ENCODE results near the gene SUGP2.

Gene SUGP2

DNA sequence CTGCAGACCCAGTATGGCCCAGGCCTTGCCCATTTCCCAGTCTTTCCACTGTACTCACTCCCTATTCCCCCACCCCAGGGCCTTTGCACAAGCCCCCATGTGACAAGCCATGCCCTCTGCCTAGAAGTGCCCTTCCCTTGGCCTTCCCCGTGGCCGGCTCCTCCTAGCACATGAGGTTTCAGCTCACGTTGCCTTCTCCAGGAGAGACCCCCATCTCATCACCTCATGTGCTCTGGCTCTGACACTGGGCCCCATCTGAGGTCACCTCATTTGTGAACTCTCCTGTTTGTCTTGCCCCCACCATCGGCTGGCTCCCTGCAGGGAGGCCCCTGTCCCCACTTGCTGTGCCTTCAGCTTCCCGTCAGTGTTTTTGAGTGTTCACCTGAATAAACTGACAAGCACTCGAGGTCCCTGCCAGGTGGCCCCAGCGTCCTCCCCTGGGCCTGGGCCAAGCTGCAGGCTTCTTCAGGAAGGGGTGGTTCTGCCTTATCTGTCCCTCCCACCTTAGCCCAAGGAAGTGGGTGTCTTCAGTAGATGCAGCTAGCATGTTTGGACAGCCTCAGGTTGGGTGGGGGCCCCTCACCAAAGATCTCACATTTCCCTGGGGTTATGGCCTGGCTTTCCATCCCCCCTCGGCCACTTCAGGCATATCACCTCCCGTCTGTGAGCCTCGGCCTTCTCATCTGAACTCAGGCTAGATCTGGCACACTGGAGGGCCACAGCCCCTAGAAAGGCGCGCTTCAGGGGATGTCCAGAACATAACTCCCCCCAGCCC lies 26.7 kb upstream of the SUGP2 start:
- no peak for DNase-seq (ENCODE audit: low read depth)
- TF ChIP-seq, protein P1, sequence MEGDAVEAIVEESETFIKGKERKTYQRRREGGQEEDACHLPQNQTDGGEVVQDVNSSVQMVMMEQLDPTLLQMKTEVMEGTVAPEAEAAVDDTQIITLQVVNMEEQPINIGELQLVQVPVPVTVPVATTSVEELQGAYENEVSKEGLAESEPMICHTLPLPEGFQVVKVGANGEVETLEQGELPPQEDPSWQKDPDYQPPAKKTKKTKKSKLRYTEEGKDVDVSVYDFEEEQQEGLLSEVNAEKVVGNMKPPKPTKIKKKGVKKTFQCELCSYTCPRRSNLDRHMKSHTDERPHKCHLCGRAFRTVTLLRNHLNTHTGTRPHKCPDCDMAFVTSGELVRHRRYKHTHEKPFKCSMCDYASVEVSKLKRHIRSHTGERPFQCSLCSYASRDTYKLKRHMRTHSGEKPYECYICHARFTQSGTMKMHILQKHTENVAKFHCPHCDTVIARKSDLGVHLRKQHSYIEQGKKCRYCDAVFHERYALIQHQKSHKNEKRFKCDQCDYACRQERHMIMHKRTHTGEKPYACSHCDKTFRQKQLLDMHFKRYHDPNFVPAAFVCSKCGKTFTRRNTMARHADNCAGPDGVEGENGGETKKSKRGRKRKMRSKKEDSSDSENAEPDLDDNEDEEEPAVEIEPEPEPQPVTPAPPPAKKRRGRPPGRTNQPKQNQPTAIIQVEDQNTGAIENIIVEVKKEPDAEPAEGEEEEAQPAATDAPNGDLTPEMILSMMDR (IDR thresholded peaks at IDR 0.05; ENCODE audit: control insufficient read depth, insufficient read depth, low read depth, low read length, missing control alignments), result no peak
- H3K4me3 ChIP-seq (ENCODE audit: control insufficient read depth, low read depth, low read length), result no peak overlapping the region

GRCh38 chr19:19059018-19059836 lies 25.9 kb upstream of the SUGP2 start:
- TF ChIP-seq, protein P1 (IDR thresholded peaks at IDR 0.05; ENCODE audit: control insufficient read depth, insufficient read depth, low read depth, low read length, missing control alignments), result no peak
- H3K4me3 ChIP-seq (ENCODE audit: control insufficient read depth, low read depth, low read length), result no peak overlapping the region
- no peak for DNase-seq (ENCODE audit: low read depth)

- no peak for DNase-seq (ENCODE audit: low read depth)
- TF ChIP-seq, protein P1 (IDR thresholded peaks at IDR 0.05; ENCODE audit: control insufficient read depth, insufficient read depth, low read depth, low read length, missing control alignments), result no peak
- H3K4me3 ChIP-seq (ENCODE audit: control insufficient read depth, low read depth, low read length), result no peak overlapping the region
Observed at GRCh38 chr19:19057720-19058119, 24.4 kb upstream of the SUGP2 start.

DNA sequence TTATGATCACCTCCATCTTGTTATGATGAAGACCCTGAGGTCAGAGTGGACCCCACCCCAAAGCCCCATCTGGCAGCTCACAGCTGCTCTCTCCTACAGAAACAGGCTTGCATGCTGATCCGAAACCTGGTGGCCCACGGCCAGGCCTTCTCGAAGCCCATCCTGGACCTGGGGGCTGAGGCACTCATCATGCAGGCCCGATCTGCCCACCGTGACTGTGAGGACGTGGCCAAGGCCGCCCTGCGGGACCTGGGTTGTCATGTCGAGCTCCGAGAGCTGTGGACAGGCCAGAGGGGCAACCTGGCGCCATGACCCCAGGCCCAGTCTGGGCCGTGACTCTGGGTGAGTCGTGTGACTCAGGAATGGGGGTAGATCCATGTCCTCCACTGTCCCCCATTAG lies 24.0 kb upstream of the SUGP2 start:
- DNase-seq (ENCODE audit: low read depth), result no peak
- no peak overlapping the region for H3K4me3 ChIP-seq (ENCODE audit: control insufficient read depth, low read depth, low read length)
- TF ChIP-seq, protein P1 (IDR thresholded peaks at IDR 0.05; ENCODE audit: control insufficient read depth, insufficient read depth, low read depth, low read length, missing control alignments), result no peak

- no peak overlapping the region for H3K4me3 ChIP-seq (ENCODE audit: control insufficient read depth, low read depth, low read length)
- DNase-seq (ENCODE audit: low read depth), result no peak
- TF ChIP-seq, protein P1 (IDR thresholded peaks at IDR 0.05; ENCODE audit: control insufficient read depth, insufficient read depth, low read depth, low read length, missing control alignments), result no peak
Observed at GRCh38 chr19:19056636-19057275, 23.4 kb upstream of the SUGP2 start.

DNA sequence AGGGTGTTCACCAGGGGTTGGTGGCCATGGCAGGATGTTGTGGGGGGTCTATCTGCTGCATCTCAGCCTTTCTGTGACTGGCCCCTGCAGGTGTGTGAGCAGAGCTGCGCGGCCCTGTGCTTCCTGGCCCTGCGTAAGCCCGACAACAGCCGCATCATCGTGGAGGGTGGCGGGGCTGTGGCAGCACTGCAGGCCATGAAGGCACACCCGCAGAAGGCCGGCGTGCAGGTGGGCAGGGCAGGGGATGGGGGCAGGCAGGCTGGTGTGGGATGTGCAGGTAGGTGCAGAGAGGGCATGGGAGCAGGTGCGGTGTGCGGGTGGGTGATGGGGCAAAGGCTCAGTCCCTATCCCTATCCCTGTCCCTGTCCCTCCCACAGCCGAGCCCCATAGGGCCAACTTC lies 22.4 kb upstream of the SUGP2 start:
- TF ChIP-seq, protein P1 (IDR thresholded peaks at IDR 0.05; ENCODE audit: control insufficient read depth, insufficient read depth, low read depth, low read length, missing control alignments), result no peak
- DNase-seq (ENCODE audit: low read depth), result no peak

More for the DNA sequence above, 22.4 kb upstream of the SUGP2 start:
- no peak overlapping the region for H3K4me3 ChIP-seq (ENCODE audit: control insufficient read depth, low read depth, low read length)
